NB4 (cell line): ENCODE data around the gene TCF23.

Source experiments
- MYC ChIP-seq: IDR thresholded peaks from 2 replicates; pipeline ENCODE4 v1.6.1; 2011; ENCODE audit warnings: low read depth, low read length
- POLR2A ChIP-seq: IDR thresholded peaks from 2 replicates; pipeline ENCODE4 v1.6.1; 2011; ENCODE audit warnings: mild to moderate bottlenecking; ENCODE audit not compliant: insufficient read length; ENCODE audit errors: extremely low read depth
- TF ChIP-seq, protein P1 (sequence below): IDR thresholded peaks from 2 replicates; pipeline ENCODE4 v1.6.1; 2011; ENCODE audit warnings: low read depth, low read length
- TF ChIP-seq, protein P2 (sequence below): IDR thresholded peaks from one replicate; pipeline ENCODE4 v1.5.1; 2012; ENCODE audit warnings: low read depth, low read length

DNA sequence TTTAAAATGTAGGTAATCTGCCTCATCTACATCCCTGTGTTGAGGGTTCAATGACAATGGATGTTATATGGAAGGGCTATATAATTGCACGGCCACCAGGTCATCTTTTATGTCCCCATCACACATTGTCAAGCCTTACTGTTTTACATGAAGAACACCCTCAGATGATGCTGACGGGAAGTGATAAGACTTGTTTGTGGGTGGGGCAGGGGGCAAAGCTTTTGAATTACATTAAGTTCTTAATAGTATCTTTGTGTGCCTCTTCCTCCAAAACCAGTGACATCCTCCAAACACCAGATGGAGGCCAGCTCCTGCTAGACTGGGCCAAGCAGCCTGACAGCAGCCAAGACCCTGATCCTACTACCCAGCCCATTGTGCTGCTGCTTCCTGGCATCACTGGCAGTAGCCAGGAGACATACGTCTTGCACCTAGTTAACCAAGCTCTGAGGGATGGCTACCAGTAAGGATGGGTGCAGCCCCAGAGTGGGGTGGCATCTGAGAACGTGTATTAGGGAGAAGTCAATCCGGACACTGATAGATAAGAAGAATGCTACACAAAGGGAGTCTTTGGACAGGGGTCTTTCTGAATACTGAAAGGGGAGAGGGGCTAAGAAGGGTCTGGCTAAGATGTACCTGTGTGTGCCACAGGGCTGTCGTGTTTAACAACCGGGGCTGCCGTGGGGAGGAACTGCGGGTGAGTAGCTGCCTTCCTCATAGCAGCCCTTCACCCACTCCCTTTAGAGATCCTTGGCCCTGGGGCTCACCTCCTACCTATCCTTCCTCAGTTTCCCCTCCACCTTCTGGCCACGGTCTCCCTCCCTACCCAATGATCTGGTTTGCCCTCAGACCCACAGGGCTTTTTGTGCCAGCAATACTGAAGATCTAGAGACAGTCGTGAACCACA is 19.9 kb upstream of the TCF23 start:
- TF ChIP-seq POLR2A, result no peak
- TF ChIP-seq, protein P1, sequence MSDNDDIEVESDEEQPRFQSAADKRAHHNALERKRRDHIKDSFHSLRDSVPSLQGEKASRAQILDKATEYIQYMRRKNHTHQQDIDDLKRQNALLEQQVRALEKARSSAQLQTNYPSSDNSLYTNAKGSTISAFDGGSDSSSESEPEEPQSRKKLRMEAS, result no peak
- TF ChIP-seq, protein P2, sequence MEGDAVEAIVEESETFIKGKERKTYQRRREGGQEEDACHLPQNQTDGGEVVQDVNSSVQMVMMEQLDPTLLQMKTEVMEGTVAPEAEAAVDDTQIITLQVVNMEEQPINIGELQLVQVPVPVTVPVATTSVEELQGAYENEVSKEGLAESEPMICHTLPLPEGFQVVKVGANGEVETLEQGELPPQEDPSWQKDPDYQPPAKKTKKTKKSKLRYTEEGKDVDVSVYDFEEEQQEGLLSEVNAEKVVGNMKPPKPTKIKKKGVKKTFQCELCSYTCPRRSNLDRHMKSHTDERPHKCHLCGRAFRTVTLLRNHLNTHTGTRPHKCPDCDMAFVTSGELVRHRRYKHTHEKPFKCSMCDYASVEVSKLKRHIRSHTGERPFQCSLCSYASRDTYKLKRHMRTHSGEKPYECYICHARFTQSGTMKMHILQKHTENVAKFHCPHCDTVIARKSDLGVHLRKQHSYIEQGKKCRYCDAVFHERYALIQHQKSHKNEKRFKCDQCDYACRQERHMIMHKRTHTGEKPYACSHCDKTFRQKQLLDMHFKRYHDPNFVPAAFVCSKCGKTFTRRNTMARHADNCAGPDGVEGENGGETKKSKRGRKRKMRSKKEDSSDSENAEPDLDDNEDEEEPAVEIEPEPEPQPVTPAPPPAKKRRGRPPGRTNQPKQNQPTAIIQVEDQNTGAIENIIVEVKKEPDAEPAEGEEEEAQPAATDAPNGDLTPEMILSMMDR, result no peak
- no peak for TF ChIP-seq MYC
